Stomach (tissue), 9 donors: ENCODE data around the gene INPP4B. TPM values are rescaled to one million over a fixed set of nuclear protein-coding genes. Genes with fewer than 3 reads are reported as not detected.

ENCODE experiments used
- DNase-seq, 2 donors: peaks; one replicate each; pipeline versions ENCODE4 v3.0.0 to v3.0.0-alpha.2; 2013 to 2019
- H3K27ac ChIP-seq, 5 donors: fragments of 200-600 bp in 4 of 5; sonication (generic) in 4 of 5; one replicate each; pipeline ENCODE4 v1.5.1; 2013 to 2019; ENCODE audit warnings: mild to moderate bottlenecking in 1 of 5, moderate library complexity in 1 of 5
- H3K27me3 ChIP-seq, 3 donors: fragments of 200-600 bp; sonication (generic); one replicate each; pipeline ENCODE4 v1.5.1; 2017 to 2019; ENCODE audit warnings: mixed run types in 1 of 3
- H3K36me3 ChIP-seq, 4 donors: fragments of 200-600 bp; sonication (generic); 1 replicate in 3 of 4; 2 replicates in 1 of 4; pipeline ENCODE4 v1.5.1; 2016 to 2019
- H3K4me1 ChIP-seq, 4 donors: fragments of 200-600 bp; sonication (generic); one replicate each; pipeline ENCODE4 v1.5.1; 2016 to 2019
- H3K4me3 ChIP-seq, 4 donors: fragments of 200-600 bp; sonication (generic) in 3 of 4; one replicate each; pipeline ENCODE4 v1.5.1; 2016 to 2019; ENCODE audit warnings: mild to moderate bottlenecking in 1 of 4
- H3K9me3 ChIP-seq, 4 donors: fragments of 200-600 bp; sonication (generic); one replicate each; pipeline ENCODE4 v1.5.1; 2016 to 2019
- EP300 ChIP-seq: sonication (generic); formaldehyde crosslinking; IDR thresholded peaks from one replicate; pipeline ENCODE4 v1.6.1; 2017; ENCODE audit warnings: antibody characterized with exemption
- POLR2A ChIP-seq, 4 donors: fragments of 450-650 bp; IDR thresholded peaks; one replicate each; pipeline ENCODE4 v1.6.1; 2016; ENCODE audit warnings: antibody characterized with exemption in 4 of 4, control low read depth in 2 of 4, mild to moderate bottlenecking in 1 of 4, moderate library complexity in 1 of 4
- POLR2AphosphoS5 ChIP-seq, 3 donors: sonication (generic); formaldehyde crosslinking; IDR thresholded peaks; one replicate each; pipeline ENCODE4 v1.6.1; 2016; ENCODE audit warnings: antibody characterized with exemption in 3 of 3
- WGBS, 5 donors: extraction: QIAGEN DNeasy Blood & Tissue Kit in 3 of 5; methylation state at CpG; one replicate each; pipeline versions ENCODE4 v1.1.5 to v1.1.7; 2013 to 2018; 5-methylcytosine and 5-hydroxymethylcytosine counted together
- intact Hi-C: fragments of 100-400 bp; cut with DNase I; formaldehyde crosslinking; loops from one replicate; pipeline ENCODE4 v1.15.1; 2023; ENCODE audit warnings: low total_unique reads
- polyA plus RNA-seq, 3 donors: library from polyadenylated mRNA; stranded (reverse); fragments of 200-250 nt; gene quantifications; one replicate each; pipeline ENCODE4 v1.2.3, GENCODE V29; 2013
- total RNA-seq, 5 donors: library from RNA; depleted of rRNA; stranded (reverse); fragments of >200 nt; gene quantifications; one replicate each; pipeline versions ENCODE4 v1.1.0 to v1.2.3, GENCODE V29; 2014 to 2016
- TF ChIP-seq, protein P1 (sequence below), 7 experiments: fragments of 450-650 bp in 4 of 7; fragments of 200-600 bp in 3 of 7; sonication (generic) in 3 of 7; IDR thresholded peaks; one replicate each; pipeline ENCODE4 v1.5.1; 2016 to 2019; ENCODE audit warnings: antibody characterized with exemption in 7 of 7, control low read depth in 2 of 7, mild to moderate bottlenecking in 1 of 7
- donor health status: healthy with polysubstance abuse.
- donor health status: Bipolar disorder and iron deficiency.
- donor health status: healthy.

Gene INPP4B
- total and polyA plus RNA-seq, 8 donors = 1.4 to 96.9 (median 11.7) TPM

DNA sequence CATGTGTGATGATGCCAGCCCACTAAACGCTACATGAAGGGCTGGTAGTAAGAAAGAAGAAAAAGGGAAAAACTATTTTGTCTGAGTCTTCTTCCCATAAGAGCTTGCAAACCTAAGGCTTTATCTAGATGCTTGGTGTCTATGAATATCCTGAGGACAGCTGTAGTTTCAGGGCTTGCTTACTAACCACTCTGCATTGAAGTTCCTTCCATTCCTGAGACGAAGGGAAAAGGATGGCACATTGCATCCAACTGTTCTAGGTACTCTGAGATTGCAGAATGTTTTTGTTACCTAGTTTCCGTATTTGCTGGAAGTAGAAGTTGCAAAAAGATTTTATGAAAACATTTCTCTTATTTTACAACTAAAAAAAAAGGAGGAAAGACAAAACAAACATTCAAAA, 665.1 kb downstream of the INPP4B start:
- WGBS, 5 donors = 84 to 92% (median 90%) methylated on average over 3 of the region's 3 CpGs
- TF ChIP-seq EP300 = no peak
- no peak for TF ChIP-seq POLR2A (IDR thresholded peaks at IDR 0.05)
- no peak for TF ChIP-seq POLR2AphosphoS5 (IDR thresholded peaks at IDR 0.05)
- TF ChIP-seq, protein P1, sequence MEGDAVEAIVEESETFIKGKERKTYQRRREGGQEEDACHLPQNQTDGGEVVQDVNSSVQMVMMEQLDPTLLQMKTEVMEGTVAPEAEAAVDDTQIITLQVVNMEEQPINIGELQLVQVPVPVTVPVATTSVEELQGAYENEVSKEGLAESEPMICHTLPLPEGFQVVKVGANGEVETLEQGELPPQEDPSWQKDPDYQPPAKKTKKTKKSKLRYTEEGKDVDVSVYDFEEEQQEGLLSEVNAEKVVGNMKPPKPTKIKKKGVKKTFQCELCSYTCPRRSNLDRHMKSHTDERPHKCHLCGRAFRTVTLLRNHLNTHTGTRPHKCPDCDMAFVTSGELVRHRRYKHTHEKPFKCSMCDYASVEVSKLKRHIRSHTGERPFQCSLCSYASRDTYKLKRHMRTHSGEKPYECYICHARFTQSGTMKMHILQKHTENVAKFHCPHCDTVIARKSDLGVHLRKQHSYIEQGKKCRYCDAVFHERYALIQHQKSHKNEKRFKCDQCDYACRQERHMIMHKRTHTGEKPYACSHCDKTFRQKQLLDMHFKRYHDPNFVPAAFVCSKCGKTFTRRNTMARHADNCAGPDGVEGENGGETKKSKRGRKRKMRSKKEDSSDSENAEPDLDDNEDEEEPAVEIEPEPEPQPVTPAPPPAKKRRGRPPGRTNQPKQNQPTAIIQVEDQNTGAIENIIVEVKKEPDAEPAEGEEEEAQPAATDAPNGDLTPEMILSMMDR (IDR thresholded peaks at IDR 0.05) = no peak
- intact Hi-C loops = no loop called here

DNA sequence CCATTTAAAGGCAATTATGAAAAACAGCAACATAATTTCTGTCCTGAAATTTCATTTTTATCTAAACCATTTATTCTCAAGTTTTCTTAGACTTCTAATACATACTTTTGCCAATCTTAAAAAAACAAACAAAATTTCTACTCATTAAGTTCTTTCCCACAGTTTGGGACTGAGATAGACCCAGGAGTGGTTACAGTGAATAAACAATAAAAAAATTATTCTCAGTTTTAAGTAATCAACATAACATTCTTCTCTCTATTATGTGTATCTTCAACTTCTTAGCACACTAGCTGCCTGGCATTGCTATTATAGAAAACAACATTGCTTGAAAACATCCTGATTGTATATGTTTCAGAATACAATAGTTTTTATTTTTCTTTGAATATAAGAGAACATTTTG, 676.9 kb downstream of the INPP4B start:
- Histone ChIP-seq H3K36me3 (peaks cover 0 to 8% (median 7%) of the 10 kb centered on the region in 4 donors), H3K9me3 (no peaks in the 10 kb centered on the region), H3K27me3 (no peaks in the 10 kb centered on the region), H3K4me3 (no peak overlapping the region), H3K27ac (no peak overlapping the region), H3K4me1 (no peaks in the 10 kb centered on the region)
- TF ChIP-seq, protein P1 (IDR thresholded peaks at IDR 0.05) = no peak
- TF ChIP-seq POLR2AphosphoS5 (IDR thresholded peaks at IDR 0.05) (no peak), POLR2A (IDR thresholded peaks at IDR 0.05) (no peak), EP300 (no peak)
- intact Hi-C loops = no loop called here
- no peak for DNase-seq

More for the DNA sequence above, 665.1 kb downstream of the INPP4B start:
- H3K4me3 ChIP-seq = no peak overlapping the region
- no peaks in the 10 kb centered on the region for H3K4me1 ChIP-seq
- DNase-seq = no peak
- no peak overlapping the region for H3K27ac ChIP-seq
- no peaks in the 10 kb centered on the region for H3K36me3 ChIP-seq
- H3K27me3 ChIP-seq = no peaks in the 10 kb centered on the region
- no peaks in the 10 kb centered on the region for H3K9me3 ChIP-seq

DNA sequence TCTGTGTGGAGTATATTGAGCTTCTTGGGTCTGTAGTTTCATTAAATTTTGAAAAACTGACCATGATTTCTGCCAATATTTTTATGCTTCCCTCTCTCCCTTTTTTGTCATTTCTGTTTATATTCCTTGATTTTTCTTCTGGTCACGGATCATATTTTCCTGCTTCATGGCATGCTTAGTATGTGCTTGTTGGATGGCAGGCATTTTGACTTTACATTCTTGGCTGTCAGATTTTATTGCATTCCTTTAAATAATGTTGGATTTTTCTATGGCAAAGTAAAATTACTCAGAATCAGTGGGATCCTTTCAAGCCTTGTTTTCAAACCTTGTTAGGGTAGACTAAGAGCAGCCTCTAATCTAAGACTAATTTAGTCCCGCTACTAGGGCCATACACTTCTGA, 677.9 kb downstream of the INPP4B start:
- intact Hi-C loops = no loop called here
- Histone ChIP-seq H3K27ac (no peak overlapping the region), H3K4me3 (no peak overlapping the region), H3K27me3 (no peaks in the 10 kb centered on the region), H3K4me1 (no peaks in the 10 kb centered on the region), H3K9me3 (no peaks in the 10 kb centered on the region), H3K36me3 (peaks cover 0 to 4% (median 2%) of the 10 kb centered on the region in 4 donors)
- TF ChIP-seq, protein P1 (IDR thresholded peaks at IDR 0.05) = no peak
- TF ChIP-seq EP300 (no peak), POLR2AphosphoS5 (IDR thresholded peaks at IDR 0.05) (no peak), POLR2A (IDR thresholded peaks at IDR 0.05) (no peak)
- WGBS, 5 donors = 80 to 96% (median 91%) methylated on average over 2 of the region's 2 CpGs
- no peak for DNase-seq

DNA sequence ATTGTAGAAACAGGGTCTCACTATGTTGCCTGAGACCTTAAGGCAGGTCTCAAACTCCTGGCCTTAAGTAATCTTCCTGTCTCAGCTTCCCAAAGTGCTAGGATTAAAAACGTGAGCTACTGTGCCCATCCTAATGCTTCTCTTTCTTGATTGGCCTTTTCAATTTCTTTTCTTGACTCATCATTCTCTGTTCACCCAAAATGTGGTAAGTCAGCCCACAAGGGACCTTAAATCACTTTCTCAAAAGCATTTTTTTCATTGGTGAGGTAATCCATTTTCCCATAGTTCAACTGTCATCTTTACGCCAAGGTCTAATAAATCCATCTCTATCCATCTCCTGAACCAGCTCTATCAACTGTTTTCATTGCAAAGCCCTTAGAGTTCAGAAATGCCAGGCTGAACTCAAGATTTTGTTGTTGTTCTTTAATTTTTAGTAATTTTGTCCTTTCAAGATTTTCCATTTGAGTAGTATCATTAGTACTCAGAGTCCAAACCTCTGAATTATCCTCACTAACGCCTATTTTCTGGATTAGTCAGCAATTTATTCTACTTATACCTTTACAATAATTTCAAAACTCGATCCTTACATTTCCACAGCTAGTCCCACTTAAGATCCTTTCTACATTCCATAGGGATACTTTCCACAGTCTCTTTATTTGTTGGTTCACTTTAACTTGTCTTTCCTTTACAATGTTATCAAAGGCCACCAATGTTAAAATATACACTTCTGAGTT, 681.2 kb downstream of the INPP4B start:
- Histone ChIP-seq H3K36me3 (peaks cover 0 to 4% (median 0%) of the 10 kb centered on the region in 4 donors), H3K9me3 (no peaks in the 10 kb centered on the region), H3K27ac (no peak overlapping the region), H3K27me3 (no peaks in the 10 kb centered on the region), H3K4me1 (no peaks in the 10 kb centered on the region), H3K4me3 (no peak overlapping the region)
- WGBS, 5 donors = 82 to 90% (median 86%) methylated on average over 4 of the region's 4 CpGs
- no peak for DNase-seq
- TF ChIP-seq EP300 (no peak), POLR2AphosphoS5 (IDR thresholded peaks at IDR 0.05) (no peak), POLR2A (IDR thresholded peaks at IDR 0.05) (no peak)
- TF ChIP-seq, protein P1 (IDR thresholded peaks at IDR 0.05) = no peak
- intact Hi-C loops = no loop called here
